ENCODE results near the gene USP16. TPM values are rescaled to one million over a fixed set of nuclear protein-coding genes. Genes with fewer than 3 reads are reported as not detected.

USP16 gene
- total and polyA plus RNA-seq, 2 of the 13 experiments (the other 11 are each of a cell fraction or from before 2014, with no cell fraction given) = 16.5 to 46.9 TPM

DNA sequence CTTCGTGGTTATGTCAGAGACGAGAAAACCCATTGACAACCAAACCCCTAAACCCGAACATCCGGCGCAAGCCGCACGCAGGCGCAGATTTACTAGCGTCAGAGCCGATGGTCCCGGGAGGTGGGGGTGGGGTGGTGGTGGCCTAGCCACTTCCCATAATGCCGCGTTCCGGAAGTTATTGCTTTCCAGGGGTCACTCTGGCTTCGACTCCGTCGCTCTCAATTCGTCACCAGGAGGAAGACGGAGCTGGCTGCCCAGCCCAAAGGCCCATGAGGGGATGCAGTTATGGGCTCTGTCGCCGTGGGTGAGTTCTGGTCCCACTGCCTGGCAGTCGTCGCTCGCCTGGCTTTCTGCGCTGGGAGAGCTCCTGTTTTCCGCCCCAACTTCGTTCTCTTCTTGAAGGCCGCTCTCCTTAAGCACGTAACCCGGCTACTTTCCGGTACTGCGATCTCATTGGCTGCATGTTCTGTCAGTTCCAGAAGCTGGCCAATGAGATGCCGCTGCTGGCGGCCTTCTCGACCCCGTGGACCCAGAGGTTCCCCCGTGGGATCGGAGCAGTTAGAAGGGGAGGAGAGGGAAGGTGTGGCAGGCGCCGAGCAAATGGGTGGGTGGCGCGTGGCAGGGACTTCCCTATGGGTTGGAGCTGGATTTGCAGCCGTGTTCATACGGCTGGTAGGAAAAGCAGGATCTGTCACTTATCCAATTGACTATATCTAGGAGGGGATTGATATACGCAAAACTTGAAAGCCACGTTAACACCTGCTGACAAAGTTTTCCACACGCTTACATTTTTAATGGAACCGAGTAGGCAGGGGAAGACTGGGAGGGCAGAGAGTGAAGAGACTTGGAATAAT is at the start of gene USP16 (continued):
- TF ChIP-seq ZNF766 (CRISPR knock-in tag; IDR thresholded peaks at IDR 0.05; ENCODE audit: borderline replicate concordance) (0 out of 2 replicates have a peak, but pooled peaks have one; percentile 21), ZNF816 (CRISPR knock-in tag; IDR thresholded peaks at IDR 0.05; ENCODE audit: borderline replicate concordance) (no peak), ZC3H13 (CRISPR knock-in tag; IDR thresholded peaks at IDR 0.05) (no peak), ZSCAN21 (CRISPR knock-in tag; IDR thresholded peaks at IDR 0.05; ENCODE audit: borderline replicate concordance) (peak; percentile 20; the same call in 1 of the 2 replicates), SSRP1 (CRISPR knock-in tag; IDR thresholded peaks at IDR 0.05) (0 out of 2 replicates have a peak, but pooled peaks have one; percentile 16), THYN1 (CRISPR knock-in tag; IDR thresholded peaks at IDR 0.05; ENCODE audit: borderline replicate concordance, low read depth) (no peak), HMGA1 (CRISPR knock-in tag; conservative IDR thresholded peaks at IDR 0.05) (no peak), POLR2AphosphoS5 (IDR thresholded peaks at IDR 0.05; ENCODE audit: low read depth, low read length) (peak; percentile 81), SAP130 (CRISPR knock-in tag; IDR thresholded peaks at IDR 0.05; ENCODE audit: low read depth) (peak; percentile 88), PCBP1 (IDR thresholded peaks at IDR 0.05; ENCODE audit: borderline replicate concordance, low read depth, low read length) (no peak; the same call in 1 of the 2 replicates), TGIF2 (CRISPR knock-in tag; IDR thresholded peaks at IDR 0.05) (peak; percentile 24; the same call in 1 of the 2 replicates), ZFYVE20 (CRISPR knock-in tag; IDR thresholded peaks at IDR 0.05; ENCODE audit: borderline replicate concordance, low read depth) (no peak), KDM5B (CRISPR knock-in tag; IDR thresholded peaks at IDR 0.05; ENCODE audit: borderline replicate concordance) (peak; percentile 55; the same call in 1 of the 2 replicates), NCOA2 (CRISPR knock-in tag; IDR thresholded peaks at IDR 0.05) (0 out of 2 replicates have a peak, but pooled peaks have one; percentile 1), RELA (CRISPR knock-in tag; IDR thresholded peaks at IDR 0.05) (no peak)
- TF ChIP-seq, protein P1, sequence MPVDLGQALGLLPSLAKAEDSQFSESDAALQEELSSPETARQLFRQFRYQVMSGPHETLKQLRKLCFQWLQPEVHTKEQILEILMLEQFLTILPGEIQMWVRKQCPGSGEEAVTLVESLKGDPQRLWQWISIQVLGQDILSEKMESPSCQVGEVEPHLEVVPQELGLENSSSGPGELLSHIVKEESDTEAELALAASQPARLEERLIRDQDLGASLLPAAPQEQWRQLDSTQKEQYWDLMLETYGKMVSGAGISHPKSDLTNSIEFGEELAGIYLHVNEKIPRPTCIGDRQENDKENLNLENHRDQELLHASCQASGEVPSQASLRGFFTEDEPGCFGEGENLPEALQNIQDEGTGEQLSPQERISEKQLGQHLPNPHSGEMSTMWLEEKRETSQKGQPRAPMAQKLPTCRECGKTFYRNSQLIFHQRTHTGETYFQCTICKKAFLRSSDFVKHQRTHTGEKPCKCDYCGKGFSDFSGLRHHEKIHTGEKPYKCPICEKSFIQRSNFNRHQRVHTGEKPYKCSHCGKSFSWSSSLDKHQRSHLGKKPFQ (CRISPR knock-in tag; IDR thresholded peaks at IDR 0.05; ENCODE audit: insufficient replicate concordance) = no peak
- TF ChIP-seq, protein P2, sequence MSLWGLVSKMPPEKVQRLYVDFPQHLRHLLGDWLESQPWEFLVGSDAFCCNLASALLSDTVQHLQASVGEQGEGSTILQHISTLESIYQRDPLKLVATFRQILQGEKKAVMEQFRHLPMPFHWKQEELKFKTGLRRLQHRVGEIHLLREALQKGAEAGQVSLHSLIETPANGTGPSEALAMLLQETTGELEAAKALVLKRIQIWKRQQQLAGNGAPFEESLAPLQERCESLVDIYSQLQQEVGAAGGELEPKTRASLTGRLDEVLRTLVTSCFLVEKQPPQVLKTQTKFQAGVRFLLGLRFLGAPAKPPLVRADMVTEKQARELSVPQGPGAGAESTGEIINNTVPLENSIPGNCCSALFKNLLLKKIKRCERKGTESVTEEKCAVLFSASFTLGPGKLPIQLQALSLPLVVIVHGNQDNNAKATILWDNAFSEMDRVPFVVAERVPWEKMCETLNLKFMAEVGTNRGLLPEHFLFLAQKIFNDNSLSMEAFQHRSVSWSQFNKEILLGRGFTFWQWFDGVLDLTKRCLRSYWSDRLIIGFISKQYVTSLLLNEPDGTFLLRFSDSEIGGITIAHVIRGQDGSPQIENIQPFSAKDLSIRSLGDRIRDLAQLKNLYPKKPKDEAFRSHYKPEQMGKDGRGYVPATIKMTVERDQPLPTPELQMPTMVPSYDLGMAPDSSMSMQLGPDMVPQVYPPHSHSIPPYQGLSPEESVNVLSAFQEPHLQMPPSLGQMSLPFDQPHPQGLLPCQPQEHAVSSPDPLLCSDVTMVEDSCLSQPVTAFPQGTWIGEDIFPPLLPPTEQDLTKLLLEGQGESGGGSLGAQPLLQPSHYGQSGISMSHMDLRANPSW (CRISPR knock-in tag; IDR thresholded peaks at IDR 0.05; ENCODE audit: borderline replicate concordance) = no peak
- TF ChIP-seq, protein P3, sequence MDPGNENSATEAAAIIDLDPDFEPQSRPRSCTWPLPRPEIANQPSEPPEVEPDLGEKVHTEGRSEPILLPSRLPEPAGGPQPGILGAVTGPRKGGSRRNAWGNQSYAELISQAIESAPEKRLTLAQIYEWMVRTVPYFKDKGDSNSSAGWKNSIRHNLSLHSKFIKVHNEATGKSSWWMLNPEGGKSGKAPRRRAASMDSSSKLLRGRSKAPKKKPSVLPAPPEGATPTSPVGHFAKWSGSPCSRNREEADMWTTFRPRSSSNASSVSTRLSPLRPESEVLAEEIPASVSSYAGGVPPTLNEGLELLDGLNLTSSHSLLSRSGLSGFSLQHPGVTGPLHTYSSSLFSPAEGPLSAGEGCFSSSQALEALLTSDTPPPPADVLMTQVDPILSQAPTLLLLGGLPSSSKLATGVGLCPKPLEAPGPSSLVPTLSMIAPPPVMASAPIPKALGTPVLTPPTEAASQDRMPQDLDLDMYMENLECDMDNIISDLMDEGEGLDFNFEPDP (CRISPR knock-in tag; conservative IDR thresholded peaks at IDR 0.05) = no peak
- TF ChIP-seq, protein P4, sequence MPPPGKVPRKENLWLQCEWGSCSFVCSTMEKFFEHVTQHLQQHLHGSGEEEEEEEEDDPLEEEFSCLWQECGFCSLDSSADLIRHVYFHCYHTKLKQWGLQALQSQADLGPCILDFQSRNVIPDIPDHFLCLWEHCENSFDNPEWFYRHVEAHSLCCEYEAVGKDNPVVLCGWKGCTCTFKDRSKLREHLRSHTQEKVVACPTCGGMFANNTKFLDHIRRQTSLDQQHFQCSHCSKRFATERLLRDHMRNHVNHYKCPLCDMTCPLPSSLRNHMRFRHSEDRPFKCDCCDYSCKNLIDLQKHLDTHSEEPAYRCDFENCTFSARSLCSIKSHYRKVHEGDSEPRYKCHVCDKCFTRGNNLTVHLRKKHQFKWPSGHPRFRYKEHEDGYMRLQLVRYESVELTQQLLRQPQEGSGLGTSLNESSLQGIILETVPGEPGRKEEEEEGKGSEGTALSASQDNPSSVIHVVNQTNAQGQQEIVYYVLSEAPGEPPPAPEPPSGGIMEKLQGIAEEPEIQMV (CRISPR knock-in tag; IDR thresholded peaks at IDR 0.05; ENCODE audit: low read depth) = 0 out of 2 replicates have a peak, but pooled peaks have one; percentile 49
- TF ChIP-seq, protein P5, sequence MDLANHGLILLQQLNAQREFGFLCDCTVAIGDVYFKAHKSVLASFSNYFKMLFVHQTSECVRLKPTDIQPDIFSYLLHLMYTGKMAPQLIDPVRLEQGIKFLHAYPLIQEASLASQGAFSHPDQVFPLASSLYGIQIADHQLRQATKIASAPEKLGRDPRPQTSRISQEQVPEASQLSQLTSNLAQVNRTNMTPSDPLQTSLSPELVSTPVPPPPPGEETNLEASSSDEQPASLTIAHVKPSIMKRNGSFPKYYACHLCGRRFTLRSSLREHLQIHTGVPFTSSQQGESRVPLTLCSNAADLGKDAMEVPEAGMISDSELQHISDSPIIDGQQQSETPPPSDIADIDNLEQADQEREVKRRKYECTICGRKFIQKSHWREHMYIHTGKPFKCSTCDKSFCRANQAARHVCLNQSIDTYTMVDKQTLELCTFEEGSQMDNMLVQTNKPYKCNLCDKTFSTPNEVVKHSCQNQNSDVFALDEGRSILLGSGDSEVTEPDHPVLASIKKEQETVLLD (CRISPR knock-in tag; IDR thresholded peaks at IDR 0.05; ENCODE audit: low read depth) = no peak

All from HepG2 (cell line).